Neural cell (in vitro differentiated cells): ENCODE results near the gene RBFOX2.

Experiments used
- CTCF ChIP-seq: fragments of 450-650 bp; IDR thresholded peaks from 2 replicates; pipeline ENCODE4 v1.5.1; 2014; ENCODE audit warnings: antibody characterized with exemption, mild to moderate bottlenecking, moderate library complexity; ENCODE audit not compliant: poor library complexity, severe bottlenecking
- EP300 ChIP-seq: fragments of 450-650 bp; conservative IDR thresholded peaks from 2 replicates; pipeline ENCODE4 v1.6.1; 2014; ENCODE audit warnings: antibody characterized with exemption, mild to moderate bottlenecking, moderate library complexity; ENCODE audit not compliant: poor library complexity, severe bottlenecking
- EZH2 ChIP-seq: fragments of 200-600, 300-800 bp; shearing (Covaris generic), sonication (generic); IDR thresholded peaks from 2 replicates; pipeline ENCODE4 v1.6.1; 2014; ENCODE audit warnings: antibody characterized with exemption, low read length, borderline replicate concordance, mild to moderate bottlenecking; ENCODE audit not compliant: insufficient read depth, poor library complexity, severe bottlenecking
- POLR2AphosphoS5 ChIP-seq: IDR thresholded peaks from 2 replicates; pipeline ENCODE4 v1.6.1; 2012
- RAD21 ChIP-seq: fragments of 450-650 bp; conservative IDR thresholded peaks from 2 replicates; pipeline ENCODE4 v1.6.1; 2014; ENCODE audit warnings: antibody characterized with exemption, mild to moderate bottlenecking, moderate library complexity
- REST ChIP-seq: IDR thresholded peaks from 2 replicates; pipeline ENCODE4 v1.6.1; 2012; ENCODE audit warnings: borderline replicate concordance
- TAF1 ChIP-seq: IDR thresholded peaks from 2 replicates; pipeline ENCODE4 v1.6.1; 2012; ENCODE audit warnings: low read depth

DNA sequence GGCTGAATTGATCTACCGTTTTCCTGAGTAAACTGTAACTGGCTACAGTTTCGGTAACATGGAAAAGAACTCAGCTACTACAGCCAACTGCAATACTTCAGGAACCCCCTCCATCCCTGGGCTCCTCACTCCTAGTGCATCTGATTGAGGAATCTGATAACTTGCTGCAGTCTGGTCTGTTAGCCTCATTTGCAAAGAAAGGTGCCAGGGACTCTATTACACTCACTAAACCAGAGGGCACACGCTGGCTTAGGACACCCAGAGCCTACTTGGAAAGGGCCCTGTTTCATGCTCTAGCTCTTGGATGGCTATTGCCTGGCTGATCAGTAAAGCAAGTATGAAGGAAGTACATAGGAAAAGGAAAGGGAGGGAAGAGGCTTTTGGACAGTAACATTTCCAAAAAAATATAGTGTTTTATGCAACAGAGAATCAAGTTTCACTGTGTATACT lies 288.7 kb downstream of the RBFOX2 start:
- TF ChIP-seq CTCF = no peak
- TF ChIP-seq TAF1 = no peak
- no peak for TF ChIP-seq EP300
- no peak for TF ChIP-seq POLR2AphosphoS5
- no peak for TF ChIP-seq EZH2
- TF ChIP-seq RAD21 = no peak
- no peak for TF ChIP-seq REST
